H9 (cell line): ENCODE measurements around the gene EPHB6. TPM values are rescaled to one million over a fixed set of nuclear protein-coding genes. Genes with fewer than 3 reads are reported as not detected.

Experiments
- DNase-seq: peaks from one replicate; pipeline ENCODE4 v3.0.0-alpha.2; 2017
- H2AFZ ChIP-seq: one replicate; pipeline ENCODE4 v1.6.1; 2013; ENCODE audit warnings: mild to moderate bottlenecking, low read length, control low read depth, moderate library complexity
- H2AK5ac ChIP-seq: 2 replicates; pipeline ENCODE4 v1.6.1; 2013; ENCODE audit warnings: low read length, control low read depth, mixed read lengths; ENCODE audit not compliant: insufficient read length
- H2BK120ac ChIP-seq: one replicate; pipeline ENCODE4 v1.6.1; 2013; ENCODE audit warnings: low read depth, mild to moderate bottlenecking, low read length, control low read depth, inconsistent platforms; ENCODE audit not compliant: poor library complexity, severe bottlenecking
- H2BK12ac ChIP-seq: 2 replicates; pipeline ENCODE4 v1.6.1; 2013; ENCODE audit warnings: low read length, control low read depth, mixed read lengths, low read depth; ENCODE audit not compliant: insufficient read length
- H2BK15ac ChIP-seq: 2 replicates; pipeline ENCODE4 v1.6.1; 2013; ENCODE audit warnings: low read depth, low read length, control low read depth
- H2BK20ac ChIP-seq: one replicate; pipeline ENCODE4 v1.6.1; 2013; ENCODE audit warnings: low read depth, mild to moderate bottlenecking, low read length, control low read depth, inconsistent platforms; ENCODE audit not compliant: poor library complexity, severe bottlenecking
- H2BK5ac ChIP-seq: 2 replicates; pipeline ENCODE4 v1.6.1; 2013; ENCODE audit warnings: low read length, control low read depth, mixed read lengths; ENCODE audit not compliant: insufficient read length
- H3K14ac ChIP-seq: 2 replicates; pipeline ENCODE4 v1.6.1; 2013; ENCODE audit warnings: low read length, control low read depth; ENCODE audit not compliant: insufficient read depth
- H3K18ac ChIP-seq: 2 replicates; pipeline ENCODE4 v1.6.1; 2013; ENCODE audit warnings: low read depth, mild to moderate bottlenecking, mixed read lengths, low read length, control low read depth; ENCODE audit not compliant: insufficient read length
- H3K23ac ChIP-seq: 2 replicates; pipeline ENCODE4 v1.6.1; 2013; ENCODE audit warnings: low read length, control low read depth, mixed read lengths, low read depth; ENCODE audit not compliant: insufficient read length
- H3K23me2 ChIP-seq: 2 replicates; pipeline ENCODE4 v1.6.1; 2013; ENCODE audit warnings: low read depth, mild to moderate bottlenecking, mixed read lengths, low read length, control low read depth; ENCODE audit not compliant: insufficient read length, poor library complexity, severe bottlenecking
- H3K27ac ChIP-seq: 2 replicates; pipeline ENCODE4 v1.5.1; 2013; ENCODE audit warnings: low read length, control low read depth, mixed read lengths, low read depth; ENCODE audit not compliant: insufficient read length
- H3K27me3 ChIP-seq: 2 replicates; pipeline ENCODE4 v1.6.1; 2013; ENCODE audit warnings: low read length, control low read depth, inconsistent platforms; ENCODE audit not compliant: insufficient read depth
- H3K4ac ChIP-seq: 2 replicates; pipeline ENCODE4 v1.6.1; 2013; ENCODE audit warnings: low read depth, mild to moderate bottlenecking, control low read depth, inconsistent platforms, low read length, moderate library complexity
- H3K4me1 ChIP-seq: 2 replicates; pipeline ENCODE4 v1.6.1; 2013; ENCODE audit warnings: low read length, control low read depth, inconsistent platforms; ENCODE audit not compliant: insufficient read depth
- H3K4me2 ChIP-seq: 2 replicates; pipeline ENCODE4 v1.6.1; 2013; ENCODE audit warnings: low read length, control low read depth, mixed read lengths; ENCODE audit not compliant: insufficient read length, insufficient read depth
- H3K56ac ChIP-seq: 2 replicates; pipeline ENCODE4 v1.6.1; 2013; ENCODE audit warnings: low read depth, mild to moderate bottlenecking, mixed read lengths, low read length, control low read depth; ENCODE audit not compliant: insufficient read length
- H3K79me1 ChIP-seq: 2 replicates; pipeline ENCODE4 v1.6.1; 2013; ENCODE audit warnings: low read depth, mild to moderate bottlenecking, moderate library complexity, low read length, control low read depth, inconsistent platforms; ENCODE audit not compliant: insufficient read depth, poor library complexity, severe bottlenecking
- H3K79me2 ChIP-seq: 2 replicates; pipeline ENCODE4 v1.6.1; 2013; ENCODE audit warnings: low read length, control low read depth, inconsistent platforms; ENCODE audit not compliant: insufficient read depth
- H3K9ac ChIP-seq: 2 replicates; pipeline ENCODE4 v1.6.1; 2013; ENCODE audit warnings: low read length, control low read depth, mixed read lengths; ENCODE audit not compliant: insufficient read length; ENCODE audit errors: extremely low read depth
- H3K9me3 ChIP-seq: one replicate; pipeline ENCODE4 v1.6.1; 2013; ENCODE audit warnings: low read depth, low read length, inconsistent platforms; ENCODE audit not compliant: control insufficient read depth
- H3T11ph ChIP-seq: one replicate; pipeline ENCODE4 v1.6.1; 2013; ENCODE audit warnings: mild to moderate bottlenecking, low read length, control low read depth, inconsistent platforms
- H4K20me1 ChIP-seq: one replicate; pipeline ENCODE4 v1.6.1; 2013; ENCODE audit not compliant: control insufficient read depth, insufficient read length, insufficient read depth
- H4K5ac ChIP-seq: 2 replicates; pipeline ENCODE4 v1.6.1; 2013; ENCODE audit warnings: low read depth, mild to moderate bottlenecking, mixed read lengths, low read length, control low read depth; ENCODE audit not compliant: insufficient read length
- H4K8ac ChIP-seq: replicated peaks from 2 replicates; pipeline ENCODE4 v1.6.1; 2013; ENCODE audit warnings: low read length, control low read depth, mixed read lengths, low read depth; ENCODE audit not compliant: insufficient read length
- H4K91ac ChIP-seq: 2 replicates; pipeline ENCODE4 v1.6.1; 2013; ENCODE audit warnings: low read depth, mild to moderate bottlenecking, moderate library complexity, mixed read lengths, low read length, control low read depth; ENCODE audit not compliant: insufficient read length
- H3K27ac Mint-ChIP-seq, 3 experiments: 2 replicates in 2 of 3; 3 replicates in 1 of 3; pipeline ENCODE4 v1.8.0; 2020 to 2021; ENCODE audit warnings: mixed read lengths in 3 of 3, mild to moderate bottlenecking in 1 of 3, moderate library complexity in 1 of 3
- H3K27me3 Mint-ChIP-seq: 2 replicates; pipeline ENCODE4 v1.8.0; 2021; ENCODE audit warnings: low read depth, mild to moderate bottlenecking, moderate library complexity, mixed read lengths
- H3K36me3 Mint-ChIP-seq, 3 experiments: 2 replicates in 2 of 3; 3 replicates in 1 of 3; pipeline ENCODE4 v1.8.0; 2020 to 2021; ENCODE audit warnings: low read depth in 3 of 3, mixed read lengths in 3 of 3; ENCODE audit not compliant: insufficient read depth in 1 of 3
- H3K4me1 Mint-ChIP-seq, 2 experiments: 2 replicates each; pipeline ENCODE4 v1.8.0; 2020; ENCODE audit warnings: mixed read lengths in 2 of 2
- H3K4me3 Mint-ChIP-seq, 2 experiments: 2 replicates in 1 of 2; 3 replicates in 1 of 2; pipeline ENCODE4 v1.8.0; 2020 to 2021; ENCODE audit warnings: mild to moderate bottlenecking in 2 of 2, mixed read lengths in 2 of 2, moderate library complexity in 1 of 2
- H3K9me3 Mint-ChIP-seq, 2 experiments: 2 replicates in 1 of 2; 3 replicates in 1 of 2; pipeline ENCODE4 v1.8.0; 2020; ENCODE audit warnings: mild to moderate bottlenecking in 2 of 2, mixed read lengths in 2 of 2, moderate library complexity in 1 of 2
- CTCF ChIP-seq: fragments of 200-600 bp; sonication (generic); conservative IDR thresholded peaks from 3 replicates; pipeline ENCODE4 v1.8.0; 2021; ENCODE audit warnings: antibody characterized with exemption, mild to moderate bottlenecking
- WGBS: extraction: QIAGEN DNeasy Blood & Tissue Kit; methylation state at CpG from one replicate; pipeline ENCODE4 v1.1.7; 2013; ENCODE audit warnings: missing lambda C conversion rate, low lambda C conversion rate, mixed read lengths; ENCODE audit not compliant: insufficient read length; ENCODE audit errors: extremely low coverage; 5-methylcytosine and 5-hydroxymethylcytosine counted together
- total RNA-seq: library from RNA; stranded (reverse); gene quantifications from 2 replicates; pipeline ENCODE4 v1.2.1, GENCODE V29; 2021

EPHB6 gene
- total RNA-seq, 1 experiment from 2014 or later: 9.7 TPM

DNA sequence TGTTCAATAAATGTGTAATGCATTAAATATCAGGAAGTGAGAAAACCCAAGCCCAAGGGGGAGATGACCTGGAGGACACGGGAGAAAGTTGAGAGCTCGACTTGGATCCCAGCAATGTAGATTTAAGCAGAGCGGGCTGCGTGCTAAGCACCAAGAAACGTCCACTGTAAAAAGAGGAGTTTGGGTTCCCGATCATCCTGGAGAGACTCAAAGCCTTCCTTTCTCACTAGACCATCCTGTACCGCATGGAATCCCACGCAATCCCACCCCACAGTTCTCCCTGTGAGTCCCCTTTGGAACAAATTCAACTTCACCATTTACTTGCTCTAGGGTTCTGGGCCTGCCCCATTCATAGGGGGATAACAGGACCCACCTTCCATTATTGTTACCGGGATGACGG, 28.3 kb downstream of the EPHB6 start:
- Histone ChIP-seq H3K23ac (no peak overlapping the region), H4K20me1 (peaks cover 2% of the 10 kb centered on the region), H4K5ac (no peak overlapping the region), H4K91ac (no peak overlapping the region), H2BK120ac (no peak overlapping the region), H3K56ac (no peak overlapping the region), H3K14ac (no peak overlapping the region), H3K27ac (no peak overlapping the region), H3K27me3 (no peaks in the 10 kb centered on the region), H3K4me2 (no peak overlapping the region), H2AFZ (no peak overlapping the region), H3K23me2 (peaks cover 3% of the 10 kb centered on the region), H2BK20ac (no peak overlapping the region), H4K8ac (no peak overlapping the region), H2BK12ac (no peak overlapping the region), H2BK15ac (no peak overlapping the region), H3T11ph (no peak overlapping the region), H3K4ac (no peak overlapping the region), H2BK5ac (no peak overlapping the region), H3K4me1 (no peaks in the 10 kb centered on the region; the same call in 1 of the 2 replicates), H2AK5ac (no peak overlapping the region), H3K79me1 (no peaks in the 10 kb centered on the region), H3K79me2 (no peaks in the 10 kb centered on the region; the same call in 1 of the 2 replicates), H3K9ac (no peak overlapping the region), H3K9me3 (no peaks in the 10 kb centered on the region), H3K18ac (no peak overlapping the region)
- H3K27me3 Mint-ChIP-seq: peaks cover 13% of the 10 kb centered on the region; the same call in 1 of the 2 replicates
- no peak overlapping the region for H3K4me3 Mint-ChIP-seq
- no peak for TF ChIP-seq CTCF
- H3K9me3 Mint-ChIP-seq: no peaks in the 10 kb centered on the region; a peak in 1 of 5 replicates
- peaks cover 12 to 13% of the 10 kb centered on the region in 2 experiments for H3K4me1 Mint-ChIP-seq
- peaks cover 0 to 2% (median 0%) of the 10 kb centered on the region in 3 experiments; a peak in 2 of 7 replicates for H3K36me3 Mint-ChIP-seq
- WGBS: no CpG with 5 or more reads among the region's 10 CpGs
- peak; percentile 7 for DNase-seq
- H3K27ac Mint-ChIP-seq: no peak overlapping the region
